ENCODE results near the gene PLPP4.

GRCh38 chr10:120508393-120508792 is 51.4 kb downstream of the PLPP4 start:
- TF ChIP-seq POLR2A (IDR thresholded peaks at IDR 0.05) (no peak), CTCF (IDR thresholded peaks at IDR 0.05) (no peak), EP300 (IDR thresholded peaks at IDR 0.05) (no peak)
